ENCODE data around the gene MLC1. TPM values are rescaled to one million over a fixed set of nuclear protein-coding genes. Genes with fewer than 3 reads are reported as not detected.

MLC1 gene
- polyA plus RNA-seq, 1 donor (not counting 4 experiments of a cell fraction or from before 2014, with no cell fraction given), result not detected

DNA sequence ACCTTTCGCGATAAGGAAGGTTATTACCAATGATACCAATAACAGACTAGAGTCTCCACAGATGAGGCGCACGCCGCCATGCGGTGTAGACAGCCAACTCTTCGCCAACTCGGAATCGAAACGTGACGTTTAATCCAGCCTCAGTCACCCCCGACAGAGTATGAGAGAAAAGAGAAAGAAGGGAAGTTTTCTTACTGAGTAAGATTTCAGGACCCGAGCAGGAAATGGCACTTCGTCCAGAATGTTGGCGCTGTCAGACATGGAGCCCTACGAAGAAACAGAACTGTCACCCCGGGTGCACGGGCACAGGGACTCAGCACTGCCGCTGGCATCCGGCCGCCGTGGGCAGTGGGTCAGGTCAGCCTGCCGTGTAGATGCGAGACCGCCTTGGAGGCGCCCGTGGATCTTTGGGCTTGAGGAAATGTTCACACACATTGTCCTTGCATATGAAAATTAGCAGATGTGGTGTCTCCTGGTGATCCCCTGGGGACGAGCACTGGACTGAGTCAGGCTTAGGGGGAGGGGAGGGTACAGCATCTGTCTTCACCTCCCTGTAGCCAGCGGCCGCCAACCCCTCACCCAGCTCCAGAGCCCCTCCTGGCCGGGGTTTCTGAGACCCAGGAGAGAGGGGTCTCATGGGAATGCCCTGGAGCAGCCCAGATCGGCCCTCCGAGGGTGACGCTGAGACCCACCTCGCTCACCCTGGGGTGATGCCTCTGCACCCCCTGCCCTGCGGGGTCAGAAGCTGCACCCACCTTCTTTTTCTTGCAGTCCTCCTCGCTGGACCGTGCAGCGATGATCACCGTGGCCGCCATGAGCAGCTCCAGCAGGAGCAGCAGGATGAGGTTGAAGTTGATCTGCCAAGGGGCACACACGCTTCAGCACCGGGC is 8.3 kb downstream of the MLC1 start:
- TF ChIP-seq EZH2 (IDR thresholded peaks at IDR 0.05; ENCODE audit: low read length), result no peak
- TF ChIP-seq, protein P1, sequence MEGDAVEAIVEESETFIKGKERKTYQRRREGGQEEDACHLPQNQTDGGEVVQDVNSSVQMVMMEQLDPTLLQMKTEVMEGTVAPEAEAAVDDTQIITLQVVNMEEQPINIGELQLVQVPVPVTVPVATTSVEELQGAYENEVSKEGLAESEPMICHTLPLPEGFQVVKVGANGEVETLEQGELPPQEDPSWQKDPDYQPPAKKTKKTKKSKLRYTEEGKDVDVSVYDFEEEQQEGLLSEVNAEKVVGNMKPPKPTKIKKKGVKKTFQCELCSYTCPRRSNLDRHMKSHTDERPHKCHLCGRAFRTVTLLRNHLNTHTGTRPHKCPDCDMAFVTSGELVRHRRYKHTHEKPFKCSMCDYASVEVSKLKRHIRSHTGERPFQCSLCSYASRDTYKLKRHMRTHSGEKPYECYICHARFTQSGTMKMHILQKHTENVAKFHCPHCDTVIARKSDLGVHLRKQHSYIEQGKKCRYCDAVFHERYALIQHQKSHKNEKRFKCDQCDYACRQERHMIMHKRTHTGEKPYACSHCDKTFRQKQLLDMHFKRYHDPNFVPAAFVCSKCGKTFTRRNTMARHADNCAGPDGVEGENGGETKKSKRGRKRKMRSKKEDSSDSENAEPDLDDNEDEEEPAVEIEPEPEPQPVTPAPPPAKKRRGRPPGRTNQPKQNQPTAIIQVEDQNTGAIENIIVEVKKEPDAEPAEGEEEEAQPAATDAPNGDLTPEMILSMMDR (optimal IDR thresholded peaks at IDR 0.05 in 1 of 3, IDR thresholded peaks at IDR 0.05 in 1 of 3, conservative IDR thresholded peaks at IDR 0.05 in 1 of 3; ENCODE audit: extremely low read depth in 1 of 3, insufficient read depth in 2 of 3, low read length in 3 of 3), result no peak
- peaks cover 11% of the 10 kb centered on the region for H3K27me3 ChIP-seq (ENCODE audit: control insufficient read depth, extremely low read depth, insufficient read depth, low read length)
- H3K9me1 ChIP-seq (ENCODE audit: control insufficient read depth, extremely low read depth, insufficient read depth, low read length), result no peaks in the 10 kb centered on the region
- FAIRE-seq (no peak), DNase-seq (ENCODE audit: low read depth, low spot score) (no peak)
- H3K79me2 ChIP-seq (ENCODE audit: control insufficient read depth, insufficient read depth, low read length), result no peaks in the 10 kb centered on the region
- dilution Hi-C loops (cut with MboI; ENCODE audit: extremely low pct_ligation_motif_present, low sequenced_read_pairs), result no loop called here
- no peaks in the 10 kb centered on the region for H3K4me1 ChIP-seq (ENCODE audit: control insufficient read depth, extremely low read depth, insufficient read depth, low read length)
- H3K36me3 ChIP-seq (ENCODE audit: control insufficient read depth in 2 of 2, extremely low read depth in 1 of 2, insufficient read depth in 2 of 2, low read length in 2 of 2), result no peaks in the 10 kb centered on the region
- H4K20me1 ChIP-seq (ENCODE audit: control insufficient read depth, extremely low read depth, insufficient read depth, low read length), result no peaks in the 10 kb centered on the region
- no peak overlapping the region for H2AFZ ChIP-seq (ENCODE audit: control insufficient read depth, low read length)
- H3K9ac ChIP-seq (ENCODE audit: control insufficient read depth, extremely low read depth, insufficient read depth, low read length), result no peak overlapping the region
- H3K4me3 ChIP-seq (ENCODE audit: control insufficient read depth in 2 of 3, extremely low read depth in 1 of 3, insufficient read depth in 2 of 3, low read depth in 1 of 3, low read length in 3 of 3), result no peak overlapping the region
- no peak overlapping the region for H3K4me2 ChIP-seq (ENCODE audit: control insufficient read depth, extremely low read depth, insufficient read depth, low read depth, low read length)
- H3K9me3 ChIP-seq (ENCODE audit: control insufficient read depth, low read depth, low read length), result no peaks in the 10 kb centered on the region
- H3K27ac ChIP-seq (ENCODE audit: control insufficient read depth, insufficient read depth, low read length), result no peak overlapping the region

DNA sequence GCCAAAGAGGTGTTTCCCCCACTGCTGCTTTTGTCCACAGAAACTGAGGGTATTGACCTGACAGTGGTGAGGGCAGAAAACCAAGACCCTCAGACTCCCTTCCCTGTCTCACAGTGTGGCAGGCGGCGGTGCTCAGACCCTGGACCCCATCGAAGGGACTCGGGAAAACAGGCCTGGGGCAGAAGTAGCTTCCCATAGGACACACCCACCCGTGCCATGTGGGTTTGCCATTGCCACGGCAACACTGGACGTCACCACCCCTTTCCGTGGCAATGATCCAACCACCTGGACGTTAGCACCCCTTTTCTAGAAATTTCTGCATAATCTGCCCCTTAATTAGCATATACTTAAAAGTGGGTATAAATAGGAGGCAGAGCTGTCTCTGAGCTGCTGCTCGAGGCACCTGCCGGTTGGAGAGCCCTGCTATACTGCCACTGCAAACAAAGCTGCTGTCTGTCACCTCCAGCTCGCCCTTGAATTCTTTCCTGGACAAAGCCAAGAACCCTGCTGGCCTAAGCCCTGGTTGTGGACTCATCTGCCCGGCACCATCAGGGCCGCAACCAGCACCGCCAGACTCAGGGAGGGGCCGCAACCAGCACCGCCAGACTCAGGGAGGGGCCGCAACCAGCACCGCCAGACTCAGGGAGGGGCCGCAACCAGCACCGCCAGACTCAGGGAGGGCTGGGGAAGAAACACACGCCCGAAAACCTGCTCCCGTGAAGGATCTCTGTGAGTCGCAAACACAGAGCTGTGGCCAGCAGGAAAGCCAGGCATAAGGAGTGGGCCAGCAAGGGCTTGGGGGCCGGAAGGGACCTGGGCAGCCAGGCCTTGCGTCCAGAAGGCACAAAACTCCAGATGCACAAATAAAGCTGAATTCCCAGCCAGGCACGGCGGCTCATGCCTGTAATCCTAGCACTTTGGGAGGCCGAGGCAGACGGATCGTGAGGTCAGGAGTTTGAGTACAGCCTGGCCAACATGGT is 10.4 kb downstream of the MLC1 start:
- no peaks in the 10 kb centered on the region for H3K9me1 ChIP-seq (ENCODE audit: control insufficient read depth, extremely low read depth, insufficient read depth, low read length)
- FAIRE-seq (no peak), DNase-seq (ENCODE audit: low read depth, low spot score) (no peak)
- no peak overlapping the region for H3K4me3 ChIP-seq (ENCODE audit: control insufficient read depth in 2 of 3, extremely low read depth in 1 of 3, insufficient read depth in 2 of 3, low read depth in 1 of 3, low read length in 3 of 3)
- no peak overlapping the region for H3K27ac ChIP-seq (ENCODE audit: control insufficient read depth, insufficient read depth, low read length)
- no peaks in the 10 kb centered on the region for H3K79me2 ChIP-seq (ENCODE audit: control insufficient read depth, insufficient read depth, low read length)
- H3K9me3 ChIP-seq (ENCODE audit: control insufficient read depth, low read depth, low read length), result no peaks in the 10 kb centered on the region
- H3K27me3 ChIP-seq (ENCODE audit: control insufficient read depth, extremely low read depth, insufficient read depth, low read length), result peaks cover 11% of the 10 kb centered on the region
- dilution Hi-C loops (cut with MboI; ENCODE audit: extremely low pct_ligation_motif_present, low sequenced_read_pairs), result no loop called here
- H3K4me1 ChIP-seq (ENCODE audit: control insufficient read depth, extremely low read depth, insufficient read depth, low read length), result no peaks in the 10 kb centered on the region
- no peak overlapping the region for H3K9ac ChIP-seq (ENCODE audit: control insufficient read depth, extremely low read depth, insufficient read depth, low read length)
- H3K36me3 ChIP-seq (ENCODE audit: control insufficient read depth in 2 of 2, extremely low read depth in 1 of 2, insufficient read depth in 2 of 2, low read length in 2 of 2), result no peaks in the 10 kb centered on the region
- TF ChIP-seq, protein P1 (optimal IDR thresholded peaks at IDR 0.05 in 1 of 3, IDR thresholded peaks at IDR 0.05 in 1 of 3, conservative IDR thresholded peaks at IDR 0.05 in 1 of 3; ENCODE audit: extremely low read depth in 1 of 3, insufficient read depth in 2 of 3, low read length in 3 of 3), result no peak
- TF ChIP-seq EZH2 (IDR thresholded peaks at IDR 0.05; ENCODE audit: low read length), result no peak
- H3K4me2 ChIP-seq (ENCODE audit: control insufficient read depth, extremely low read depth, insufficient read depth, low read depth, low read length), result no peak overlapping the region
- H4K20me1 ChIP-seq (ENCODE audit: control insufficient read depth, extremely low read depth, insufficient read depth, low read length), result no peaks in the 10 kb centered on the region
- no peak overlapping the region for H2AFZ ChIP-seq (ENCODE audit: control insufficient read depth, low read length)
